Breast epithelium (tissue), 3 donors: ENCODE data around the gene ADAT3.

Experiments
- POLR2A ChIP-seq: fragments of 450-650 bp; IDR thresholded peaks from one replicate; pipeline ENCODE4 v1.6.1; 2016; ENCODE audit warnings: antibody characterized with exemption, mild to moderate bottlenecking, moderate library complexity
- POLR2AphosphoS5 ChIP-seq, 3 donors: sonication (generic); formaldehyde crosslinking; IDR thresholded peaks; one replicate each; pipeline ENCODE4 v1.6.1; 2017; ENCODE audit warnings: antibody characterized with exemption in 3 of 3
- TF ChIP-seq, protein P1 (sequence below), 3 donors: fragments of 450-650 bp; IDR thresholded peaks; one replicate each; pipeline ENCODE4 v1.5.1; 2016 to 2017; ENCODE audit warnings: antibody characterized with exemption in 3 of 3, mild to moderate bottlenecking in 3 of 3, moderate library complexity in 3 of 3

DNA sequence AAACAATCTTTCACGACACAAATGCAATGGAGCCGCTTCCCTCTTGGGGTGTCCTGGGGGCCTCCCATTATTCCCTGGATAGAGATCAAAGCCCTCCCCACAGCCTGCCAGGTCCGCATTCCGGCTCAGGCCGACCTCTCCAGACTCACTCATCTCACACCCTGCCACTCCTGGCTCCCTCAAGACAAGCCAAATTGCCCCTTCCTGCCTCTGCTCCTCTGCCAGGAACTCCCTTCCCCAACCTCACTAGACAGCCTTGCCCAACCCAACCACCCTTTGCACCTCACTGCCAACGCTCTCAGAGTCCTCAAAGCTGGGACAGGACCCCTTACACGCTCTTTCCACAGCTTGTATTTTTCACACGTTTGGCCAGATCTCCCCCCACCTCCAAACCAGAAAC, 21.4 kb upstream of the ADAT3 start:
- TF ChIP-seq, protein P1, sequence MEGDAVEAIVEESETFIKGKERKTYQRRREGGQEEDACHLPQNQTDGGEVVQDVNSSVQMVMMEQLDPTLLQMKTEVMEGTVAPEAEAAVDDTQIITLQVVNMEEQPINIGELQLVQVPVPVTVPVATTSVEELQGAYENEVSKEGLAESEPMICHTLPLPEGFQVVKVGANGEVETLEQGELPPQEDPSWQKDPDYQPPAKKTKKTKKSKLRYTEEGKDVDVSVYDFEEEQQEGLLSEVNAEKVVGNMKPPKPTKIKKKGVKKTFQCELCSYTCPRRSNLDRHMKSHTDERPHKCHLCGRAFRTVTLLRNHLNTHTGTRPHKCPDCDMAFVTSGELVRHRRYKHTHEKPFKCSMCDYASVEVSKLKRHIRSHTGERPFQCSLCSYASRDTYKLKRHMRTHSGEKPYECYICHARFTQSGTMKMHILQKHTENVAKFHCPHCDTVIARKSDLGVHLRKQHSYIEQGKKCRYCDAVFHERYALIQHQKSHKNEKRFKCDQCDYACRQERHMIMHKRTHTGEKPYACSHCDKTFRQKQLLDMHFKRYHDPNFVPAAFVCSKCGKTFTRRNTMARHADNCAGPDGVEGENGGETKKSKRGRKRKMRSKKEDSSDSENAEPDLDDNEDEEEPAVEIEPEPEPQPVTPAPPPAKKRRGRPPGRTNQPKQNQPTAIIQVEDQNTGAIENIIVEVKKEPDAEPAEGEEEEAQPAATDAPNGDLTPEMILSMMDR (IDR thresholded peaks at IDR 0.05): no peak
- TF ChIP-seq POLR2AphosphoS5 (IDR thresholded peaks at IDR 0.05): no peak
- no peak for TF ChIP-seq POLR2A
